Muscle of back (tissue), 11 donors: Measurements from ENCODE around the gene RELCH. TPM values are rescaled to one million over a fixed set of nuclear protein-coding genes. Genes with fewer than 3 reads are reported as not detected.

Experiments
- DNase-seq, 3 donors: peaks; one replicate each; pipeline versions ENCODE4 v3.0.0 to v3.0.0-alpha.2; 2013
- polyA plus RNA-seq, 10 donors: library from polyadenylated mRNA; unstranded; fragments of 120-200 nt; gene quantifications; one replicate each; pipeline ENCODE4 v1.2.1, GENCODE V29; 2013; ENCODE audit not compliant: insufficient read length in 10 of 10

Gene RELCH
- polyA plus RNA-seq, 10 donors = 13.2 to 23.7 (median 16.7) TPM

GRCh38 chr18:62186499-62186773 is 619 bp upstream of the RELCH start:
- no peak for DNase-seq

GRCh38 chr18:62187543-62188510 is 772 bp downstream of the RELCH start:
- DNase-seq = peak in 2 of 3 donors; percentile 15 to 46

GRCh38 chr18:62189208-62189607 is 2.2 kb downstream of the RELCH start:
- no peak for DNase-seq

- DNase-seq = no peak
Observed at GRCh38 chr18:62196079-62196478, 9.0 kb downstream of the RELCH start.

- no peak for DNase-seq
Observed at GRCh38 chr18:62196980-62197379, 9.9 kb downstream of the RELCH start.

GRCh38 chr18:62198259-62198658 is 11.2 kb downstream of the RELCH start:
- no peak for DNase-seq

GRCh38 chr18:62199629-62200028 is 12.6 kb downstream of the RELCH start:
- no peak for DNase-seq

GRCh38 chr18:62200121-62200914 is 13.3 kb downstream of the RELCH start:
- no peak for DNase-seq

GRCh38 chr18:62201870-62202269 is 14.8 kb downstream of the RELCH start:
- DNase-seq = no peak

GRCh38 chr18:62205824-62206223 is 18.8 kb downstream of the RELCH start:
- DNase-seq = no peak

GRCh38 chr18:62206593-62206992 is 19.5 kb downstream of the RELCH start:
- DNase-seq = no peak

- no peak for DNase-seq
Observed at GRCh38 chr18:62209046-62209445, 22.0 kb downstream of the RELCH start.

GRCh38 chr18:62210138-62210537 is 23.1 kb downstream of the RELCH start:
- no peak for DNase-seq

- no peak for DNase-seq
Observed at GRCh38 chr18:62211325-62211828, 24.3 kb downstream of the RELCH start.

GRCh38 chr18:62214790-62215189 is 27.7 kb downstream of the RELCH start:
- no peak for DNase-seq

GRCh38 chr18:62224229-62224628 is 37.2 kb downstream of the RELCH start:
- no peak for DNase-seq

GRCh38 chr18:62226047-62226446 is 39.0 kb downstream of the RELCH start:
- DNase-seq = no peak

GRCh38 chr18:62236252-62236651 is 49.2 kb downstream of the RELCH start:
- no peak for DNase-seq

GRCh38 chr18:62239475-62239874 is 52.4 kb downstream of the RELCH start:
- no peak for DNase-seq

GRCh38 chr18:62242955-62243354 is 55.9 kb downstream of the RELCH start:
- no peak for DNase-seq

- DNase-seq = no peak
Observed at GRCh38 chr18:62245177-62245576, 58.1 kb downstream of the RELCH start.

- DNase-seq = no peak
Observed at GRCh38 chr18:62245699-62246098, 58.6 kb downstream of the RELCH start.

- no peak for DNase-seq
Observed at GRCh38 chr18:62248313-62248712, 61.3 kb downstream of the RELCH start.
